GM12878 (cell line): ENCODE data around the gene NFE2L1. TPM values are rescaled to one million over a fixed set of nuclear protein-coding genes. Genes with fewer than 3 reads are reported as not detected.

Experiments used
- CBX3 ChIP-seq: fragments of 200-600 bp; sonication (generic); IDR thresholded peaks from 2 replicates; pipeline ENCODE4 v1.6.1; 2016; ENCODE audit warnings: low read depth, borderline replicate concordance
- CEBPB ChIP-seq, 2 experiments: fragments of 150-350 bp in 1 of 2; IDR thresholded peaks; 2 replicates each; pipeline ENCODE4 v1.6.1; 2012 to 2014; ENCODE audit warnings: low read depth in 2 of 2, low read length in 2 of 2, borderline replicate concordance in 1 of 2, inconsistent platforms in 1 of 2
- FOXK2 ChIP-seq: fragments of 450-650 bp; IDR thresholded peaks from 2 replicates; pipeline ENCODE4 v1.6.1; 2017; ENCODE audit warnings: mild to moderate bottlenecking, moderate library complexity
- HCFC1 ChIP-seq: fragments of 150-350 bp; IDR thresholded peaks from 2 replicates; pipeline ENCODE4 v1.6.1; 2014; ENCODE audit warnings: low read length
- HDAC2 ChIP-seq: fragments of 200-600 bp; sonication (generic); IDR thresholded peaks from 2 replicates; pipeline ENCODE4 v1.6.1; 2017
- HDGF ChIP-seq: fragments of 450-650 bp; IDR thresholded peaks from 2 replicates; pipeline ENCODE4 v1.6.1; 2016; ENCODE audit warnings: antibody characterized with exemption
- MEF2A ChIP-seq: IDR thresholded peaks from 2 replicates; pipeline ENCODE4 v1.6.1; 2011; ENCODE audit warnings: low read depth, mild to moderate bottlenecking, low read length, moderate library complexity; ENCODE audit not compliant: insufficient read depth
- MEF2B ChIP-seq: fragments of 450-650 bp; IDR thresholded peaks from 2 replicates; pipeline ENCODE4 v1.6.1; 2018; ENCODE audit warnings: mild to moderate bottlenecking, moderate library complexity; ENCODE audit not compliant: partially characterized antibody, poor library complexity, severe bottlenecking
- NFXL1 ChIP-seq: fragments of 450-650 bp; IDR thresholded peaks from 2 replicates; pipeline ENCODE4 v1.6.1; 2017; ENCODE audit warnings: antibody characterized with exemption, mild to moderate bottlenecking, borderline replicate concordance
- NR2C1 ChIP-seq: fragments of 450-650 bp; IDR thresholded peaks from 2 replicates; pipeline ENCODE4 v1.6.1; 2017; ENCODE audit warnings: antibody characterized with exemption, mild to moderate bottlenecking, moderate library complexity
- NRF1 ChIP-seq: conservative IDR thresholded peaks from 2 replicates; pipeline ENCODE4 v1.6.1; 2011; ENCODE audit warnings: mild to moderate bottlenecking, low read depth, low read length, improper control_type of control experiment
- RELB ChIP-seq: fragments of 450-650 bp; IDR thresholded peaks from 2 replicates; pipeline ENCODE4 v1.6.1; 2017; ENCODE audit warnings: low read depth, mild to moderate bottlenecking, moderate library complexity
- SMAD5 ChIP-seq: IDR thresholded peaks from 2 replicates; pipeline ENCODE4 v1.6.1; 2016; ENCODE audit warnings: antibody characterized with exemption, low read depth
- SREBF2 ChIP-seq: IDR thresholded peaks from 2 replicates; pipeline ENCODE4 v1.6.1; 2012; ENCODE audit warnings: mild to moderate bottlenecking, low read length
- TCF3 ChIP-seq: IDR thresholded peaks from 2 replicates; pipeline ENCODE4 v1.6.1; 2012; ENCODE audit warnings: low read depth, mild to moderate bottlenecking, low read length, borderline replicate concordance; ENCODE audit not compliant: insufficient read depth
- YBX1 ChIP-seq: fragments of 450-650 bp; IDR thresholded peaks from 2 replicates; pipeline ENCODE4 v1.6.1; 2016; ENCODE audit warnings: antibody characterized with exemption
- YY1 ChIP-seq: IDR thresholded peaks from 2 replicates; pipeline ENCODE4 v1.6.1; 2011; ENCODE audit warnings: low read depth, mild to moderate bottlenecking, low read length
- ZNF217 ChIP-seq: fragments of 450-650 bp; IDR thresholded peaks from 2 replicates; pipeline ENCODE4 v1.6.1; 2017; ENCODE audit warnings: antibody characterized with exemption, mild to moderate bottlenecking
- ZNF274 ChIP-seq: IDR thresholded peaks from one replicate; pipeline ENCODE4 v1.8.0; 2011; ENCODE audit not compliant: insufficient read length, insufficient read depth
- ZNF384 ChIP-seq: IDR thresholded peaks from 2 replicates; pipeline ENCODE4 v1.6.1; 2012; ENCODE audit warnings: low read depth, mild to moderate bottlenecking, low read length, improper control_type of control experiment, borderline replicate concordance
- ZSCAN29 ChIP-seq: fragments of 450-650 bp; IDR thresholded peaks from 2 replicates; pipeline ENCODE4 v1.6.1; 2017; ENCODE audit warnings: mild to moderate bottlenecking, moderate library complexity
- polyA plus RNA-seq, 11 experiments: library from polyadenylated mRNA; depleted of rRNA in 4 of 11; unstranded in 6 of 11; stranded (reverse) in 5 of 11; fragments of >200 nt; fragmentation: Nextera tagmentation in 4 of 11; fragmentation: Illumina TruSeq in 1 of 11; extraction: Ambion mirVana in 4 of 11; extraction: Trizol in 1 of 11; gene quantifications; 1 replicate in 1 of 11; 2 replicates in 10 of 11; pipeline versions ENCODE4 v1.2.1 to v1.2.3, GENCODE V29; 2011 to 2016; ENCODE audit warnings: inconsistent platforms in 2 of 11, missing spikeins in 2 of 11, low read depth in 1 of 11
- total RNA-seq, 4 experiments: library from RNA; depleted of rRNA in 3 of 4; stranded (reverse); fragments of >200 nt in 3 of 4; fragmentation: Illumina TruSeq in 1 of 4; extraction: Trizol in 1 of 4; gene quantifications; 2 replicates each; pipeline versions ENCODE4 v1.2.1 to v1.2.3, GENCODE V29; 2013 to 2021
- TF ChIP-seq, protein P1 (sequence below): fragments of 450-650 bp; IDR thresholded peaks from 2 replicates; pipeline ENCODE4 v1.6.1; 2017; ENCODE audit warnings: mild to moderate bottlenecking
- TF ChIP-seq, protein P2 (sequence below): IDR thresholded peaks from 2 replicates; pipeline ENCODE4 v1.6.1; 2012; ENCODE audit warnings: low read depth, low read length, improper control_type of control experiment
- TF ChIP-seq, protein P3 (sequence below): IDR thresholded peaks from 2 replicates; pipeline ENCODE4 v1.6.1; 2011; ENCODE audit warnings: low read depth, low read length, improper control_type of control experiment, borderline replicate concordance
- TF ChIP-seq, protein P4 (sequence below): IDR thresholded peaks from 2 replicates; pipeline ENCODE4 v1.6.1; 2011; ENCODE audit warnings: borderline replicate concordance, low read depth, mild to moderate bottlenecking, moderate library complexity, mixed read lengths, low read length; ENCODE audit not compliant: insufficient read depth; ENCODE audit errors: extremely low read length

Gene NFE2L1
- total and polyA plus RNA-seq, 10 of the 15 experiments (the other 5 are each of a cell fraction or from before 2014, with no cell fraction given) = 3.8 to 104 (median 26.4) TPM

DNA sequence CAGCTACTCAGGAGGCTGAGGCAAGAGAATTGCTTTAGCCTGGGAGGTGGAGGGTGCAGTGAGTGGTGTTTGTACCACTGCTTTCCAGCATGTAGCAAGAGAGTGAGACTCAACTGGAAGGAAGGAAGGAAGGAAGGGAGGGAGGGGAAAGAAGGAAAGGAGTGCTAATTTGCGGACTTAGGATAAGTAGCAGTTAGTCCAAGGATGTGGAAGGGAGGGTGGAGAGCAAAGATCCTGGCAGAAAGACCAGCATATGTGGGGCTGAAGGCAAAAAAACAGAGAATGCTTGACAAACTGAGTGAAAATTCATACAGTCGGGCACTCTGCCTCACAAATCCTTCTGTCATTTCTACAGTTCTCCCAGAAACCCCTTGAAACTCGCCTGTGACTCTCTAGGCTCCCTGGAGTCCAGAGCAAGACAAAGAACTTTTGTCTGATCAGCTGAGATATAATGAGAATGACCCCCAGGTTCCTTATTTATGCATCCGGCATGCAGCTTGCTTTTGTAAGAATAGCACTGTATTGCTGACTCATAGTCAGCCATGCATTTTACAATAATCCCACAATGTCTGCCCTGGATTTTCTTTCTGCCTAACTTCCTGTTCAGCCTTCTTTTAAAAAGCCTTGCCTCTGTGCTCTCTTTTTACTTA, 45.8 kb upstream of the NFE2L1 start (continued):
- TF ChIP-seq NR2C1 (no peak), ZNF384 (no peak), NFXL1 (no peak), HDGF (peak; percentile 87), MEF2B (peak; percentile 79), SMAD5 (no peak), HCFC1 (no peak), NRF1 (no peak), RELB (peak; percentile 80), ZNF217 (no peak), YY1 (peak; percentile 82), FOXK2 (no peak), ZNF274 (no peak), ZSCAN29 (no peak), SREBF2 (no peak), HDAC2 (no peak), MEF2A (0 out of 2 replicates have a peak, but pooled peaks have one; percentile 6), YBX1 (0 out of 2 replicates have a peak, but pooled peaks have one; percentile 27), CBX3 (no peak), TCF3 (no peak), CEBPB (IDR thresholded peaks at IDR 0.05; ENCODE audit: borderline replicate concordance in 1 of 2, low read depth in 2 of 2, low read length in 2 of 2) (no peak)
- TF ChIP-seq, protein P1, sequence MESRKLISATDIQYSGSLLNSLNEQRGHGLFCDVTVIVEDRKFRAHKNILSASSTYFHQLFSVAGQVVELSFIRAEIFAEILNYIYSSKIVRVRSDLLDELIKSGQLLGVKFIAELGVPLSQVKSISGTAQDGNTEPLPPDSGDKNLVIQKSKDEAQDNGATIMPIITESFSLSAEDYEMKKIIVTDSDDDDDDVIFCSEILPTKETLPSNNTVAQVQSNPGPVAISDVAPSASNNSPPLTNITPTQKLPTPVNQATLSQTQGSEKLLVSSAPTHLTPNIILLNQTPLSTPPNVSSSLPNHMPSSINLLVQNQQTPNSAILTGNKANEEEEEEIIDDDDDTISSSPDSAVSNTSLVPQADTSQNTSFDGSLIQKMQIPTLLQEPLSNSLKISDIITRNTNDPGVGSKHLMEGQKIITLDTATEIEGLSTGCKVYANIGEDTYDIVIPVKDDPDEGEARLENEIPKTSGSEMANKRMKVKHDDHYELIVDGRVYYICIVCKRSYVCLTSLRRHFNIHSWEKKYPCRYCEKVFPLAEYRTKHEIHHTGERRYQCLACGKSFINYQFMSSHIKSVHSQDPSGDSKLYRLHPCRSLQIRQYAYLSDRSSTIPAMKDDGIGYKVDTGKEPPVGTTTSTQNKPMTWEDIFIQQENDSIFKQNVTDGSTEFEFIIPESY = no peak
- TF ChIP-seq, protein P2, sequence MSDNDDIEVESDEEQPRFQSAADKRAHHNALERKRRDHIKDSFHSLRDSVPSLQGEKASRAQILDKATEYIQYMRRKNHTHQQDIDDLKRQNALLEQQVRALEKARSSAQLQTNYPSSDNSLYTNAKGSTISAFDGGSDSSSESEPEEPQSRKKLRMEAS = no peak
- TF ChIP-seq, protein P3, sequence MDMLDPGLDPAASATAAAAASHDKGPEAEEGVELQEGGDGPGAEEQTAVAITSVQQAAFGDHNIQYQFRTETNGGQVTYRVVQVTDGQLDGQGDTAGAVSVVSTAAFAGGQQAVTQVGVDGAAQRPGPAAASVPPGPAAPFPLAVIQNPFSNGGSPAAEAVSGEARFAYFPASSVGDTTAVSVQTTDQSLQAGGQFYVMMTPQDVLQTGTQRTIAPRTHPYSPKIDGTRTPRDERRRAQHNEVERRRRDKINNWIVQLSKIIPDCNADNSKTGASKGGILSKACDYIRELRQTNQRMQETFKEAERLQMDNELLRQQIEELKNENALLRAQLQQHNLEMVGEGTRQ = no peak
- TF ChIP-seq, protein P4, sequence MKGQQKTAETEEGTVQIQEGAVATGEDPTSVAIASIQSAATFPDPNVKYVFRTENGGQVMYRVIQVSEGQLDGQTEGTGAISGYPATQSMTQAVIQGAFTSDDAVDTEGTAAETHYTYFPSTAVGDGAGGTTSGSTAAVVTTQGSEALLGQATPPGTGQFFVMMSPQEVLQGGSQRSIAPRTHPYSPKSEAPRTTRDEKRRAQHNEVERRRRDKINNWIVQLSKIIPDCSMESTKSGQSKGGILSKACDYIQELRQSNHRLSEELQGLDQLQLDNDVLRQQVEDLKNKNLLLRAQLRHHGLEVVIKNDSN = no peak
